ENCODE data around the gene EGFL8.
"Not testable (repeated sequence)": the region's sequence is repeated elsewhere in the genome, so short reads cannot be mapped to it uniquely, and the experiment has no call there.

The EGFL8 gene

GRCh38 chr6:32196682-32197616, 32.6 kb downstream of the EGFL8 start:
- no peak for DNase-seq (ENCODE audit: low read depth)

- no peak for DNase-seq (ENCODE audit: low read depth)
These were observed 33.9 kb downstream of the EGFL8 start for GRCh38 chr6:32198345-32198696.

- DNase-seq (ENCODE audit: low read depth) = no peak
These were observed 34.5 kb downstream of the EGFL8 start for GRCh38 chr6:32198866-32199265.

- no peak for DNase-seq (ENCODE audit: low read depth)
These were observed 36.5 kb downstream of the EGFL8 start for GRCh38 chr6:32200711-32201475.

GRCh38 chr6:32202186-32202585, 37.8 kb downstream of the EGFL8 start:
- no peak for DNase-seq (ENCODE audit: low read depth)

GRCh38 chr6:32203426-32204267, 39.3 kb downstream of the EGFL8 start:
- no peak for DNase-seq (ENCODE audit: low read depth)

GRCh38 chr6:32204268-32204715, 39.9 kb downstream of the EGFL8 start:
- no peak for DNase-seq (ENCODE audit: low read depth)

- no peak for DNase-seq (ENCODE audit: low read depth)
These were observed 44.6 kb downstream of the EGFL8 start for GRCh38 chr6:32208996-32209395.

- DNase-seq (ENCODE audit: low read depth) = no peak
These were observed 45.8 kb downstream of the EGFL8 start for GRCh38 chr6:32210191-32210601.

GRCh38 chr6:32211432-32211831, 47.0 kb downstream of the EGFL8 start:
- not testable (repeated sequence) for DNase-seq (ENCODE audit: low read depth)

GRCh38 chr6:32212076-32212760, 47.8 kb downstream of the EGFL8 start:
- no peak for DNase-seq (ENCODE audit: low read depth)

GRCh38 chr6:32213649-32214048, 49.3 kb downstream of the EGFL8 start:
- no peak for DNase-seq (ENCODE audit: low read depth)

GRCh38 chr6:32214126-32214525, 49.7 kb downstream of the EGFL8 start:
- no peak for DNase-seq (ENCODE audit: low read depth)

- DNase-seq (ENCODE audit: low read depth) = no peak
These were observed 51.2 kb downstream of the EGFL8 start for GRCh38 chr6:32215617-32216016.

GRCh38 chr6:32216285-32216684, 51.9 kb downstream of the EGFL8 start:
- no peak for DNase-seq (ENCODE audit: low read depth)

- DNase-seq (ENCODE audit: low read depth) = no peak
These were observed 52.6 kb downstream of the EGFL8 start for GRCh38 chr6:32216998-32217397.

Measured in CMK (cell line).